NCI-H748 (cell line): ENCODE measurements around the gene EPC2.
"Not testable (repeated sequence)": the region's sequence is repeated elsewhere in the genome, so short reads cannot be mapped to it uniquely, and the experiment has no call there.

Experiments
- DNase-seq: peaks from one replicate; lab custom pipeline; 2025; ENCODE audit not compliant: unreplicated experiment; lab: John Stamatoyannopoulos, UW

The EPC2 gene

GRCh38 chr2:148721991-148722777, 77.6 kb downstream of the EPC2 start:
- no peak for DNase-seq

GRCh38 chr2:148725564-148725963, 81.0 kb downstream of the EPC2 start:
- no peak for DNase-seq

- no peak for DNase-seq
These were observed 81.7 kb downstream of the EPC2 start for GRCh38 chr2:148726228-148726627.

- no peak for DNase-seq
These were observed 85.5 kb downstream of the EPC2 start for GRCh38 chr2:148730085-148730484.

GRCh38 chr2:148737742-148738141, 93.2 kb downstream of the EPC2 start:
- DNase-seq: no peak

GRCh38 chr2:148739454-148740105, 95.0 kb downstream of the EPC2 start:
- no peak for DNase-seq

GRCh38 chr2:148742373-148742772, 97.8 kb downstream of the EPC2 start:
- DNase-seq: no peak

GRCh38 chr2:148745151-148745851, 100.8 kb downstream of the EPC2 start:
- no peak for DNase-seq

GRCh38 chr2:148746973-148747372, 102.4 kb downstream of the EPC2 start:
- no peak for DNase-seq

GRCh38 chr2:148751907-148752306, 107.4 kb downstream of the EPC2 start:
- DNase-seq: no peak

GRCh38 chr2:148752977-148753376, 108.4 kb downstream of the EPC2 start:
- DNase-seq: no peak

GRCh38 chr2:148754864-148755263, 110.3 kb downstream of the EPC2 start:
- no peak for DNase-seq

GRCh38 chr2:148756292-148756975, 111.9 kb downstream of the EPC2 start:
- DNase-seq: no peak

GRCh38 chr2:148764815-148765214, 120.3 kb downstream of the EPC2 start:
- DNase-seq: no peak

GRCh38 chr2:148770047-148770446, 125.5 kb downstream of the EPC2 start:
- no peak for DNase-seq

GRCh38 chr2:148781544-148781943, 137.0 kb downstream of the EPC2 start:
- no peak for DNase-seq

- no peak for DNase-seq
These were observed 144.5 kb downstream of the EPC2 start for GRCh38 chr2:148789059-148789458.

GRCh38 chr2:148790172-148790571, 145.6 kb downstream of the EPC2 start:
- DNase-seq: not testable (repeated sequence)

GRCh38 chr2:148794558-148794957, 150.0 kb downstream of the EPC2 start:
- no peak for DNase-seq

- peak; percentile 39 for DNase-seq
These were observed 152.4 kb downstream of the EPC2 start for GRCh38 chr2:148796735-148797512.
